HEK293T (cell line): Measurements from ENCODE around the gene AKAP8L.

Experiments
- CTCF ChIA-PET: fragments of 350-600 bp; formaldehyde crosslinking; extraction: SDS; loops from one replicate; lab custom pipeline; 2021; ENCODE audit warnings: antibody characterized with exemption, inconsistent platforms; lab: Yijun Ruan, JAX
- POLR2A ChIA-PET: fragments of 350-600 bp; formaldehyde crosslinking; extraction: SDS; loops from one replicate; lab custom pipeline; 2020; ENCODE audit warnings: antibody characterized with exemption, inconsistent platforms; lab: Yijun Ruan, JAX
- DNase-seq: peaks from one replicate; pipeline ENCODE4 v3.0.0; 2012; ENCODE audit warnings: mixed read lengths; ENCODE audit errors: extremely low spot score
- ARNT ChIP-seq: fragments of 450-650 bp; IDR thresholded peaks from 2 replicates; pipeline ENCODE4 v1.6.1; 2017; ENCODE audit warnings: mild to moderate bottlenecking
- BHLHE40 ChIP-seq: fragments of 450-650 bp; IDR thresholded peaks from 2 replicates; pipeline ENCODE4 v1.6.1; 2016; ENCODE audit warnings: mild to moderate bottlenecking, moderate library complexity, borderline replicate concordance
- CTBP1 ChIP-seq: fragments of 450-650 bp; IDR thresholded peaks from 2 replicates; pipeline ENCODE4 v1.6.1; 2016; ENCODE audit warnings: borderline replicate concordance
- ELF4 ChIP-seq: fragments of 450-650 bp; IDR thresholded peaks from 2 replicates; pipeline ENCODE4 v1.6.1; 2017; ENCODE audit warnings: antibody characterized with exemption
- FOXA1 ChIP-seq: fragments of 450-650 bp; IDR thresholded peaks from 2 replicates; pipeline ENCODE4 v1.6.1; 2016; ENCODE audit warnings: mild to moderate bottlenecking
- FOXK2 ChIP-seq: fragments of 450-650 bp; IDR thresholded peaks from 2 replicates; pipeline ENCODE4 v1.6.1; 2016; ENCODE audit warnings: mild to moderate bottlenecking
- FOXM1 ChIP-seq: fragments of 450-650 bp; IDR thresholded peaks from 2 replicates; pipeline ENCODE4 v1.6.1; 2017; ENCODE audit warnings: mild to moderate bottlenecking, borderline replicate concordance
- HDGF ChIP-seq: fragments of 450-650 bp; IDR thresholded peaks from 2 replicates; pipeline ENCODE4 v1.6.1; 2017; ENCODE audit warnings: antibody characterized with exemption, borderline replicate concordance
- L3MBTL2 ChIP-seq: fragments of 450-650 bp; conservative IDR thresholded peaks from 2 replicates; pipeline ENCODE4 v1.6.1; 2016; ENCODE audit warnings: mild to moderate bottlenecking
- LEF1 ChIP-seq: fragments of 450-650 bp; IDR thresholded peaks from 2 replicates; pipeline ENCODE4 v1.6.1; 2017; ENCODE audit warnings: mild to moderate bottlenecking, borderline replicate concordance
- NFRKB ChIP-seq: fragments of 450-650 bp; IDR thresholded peaks from 2 replicates; pipeline ENCODE4 v1.6.1; 2016; ENCODE audit warnings: mild to moderate bottlenecking, moderate library complexity
- SP1 ChIP-seq: fragments of 450-650 bp; IDR thresholded peaks from 2 replicates; pipeline ENCODE4 v1.6.1; 2017
- SUZ12 ChIP-seq: fragments of 450-650 bp; IDR thresholded peaks from 2 replicates; pipeline ENCODE4 v1.6.1; 2016; ENCODE audit warnings: mild to moderate bottlenecking
- TARDBP ChIP-seq: fragments of 450-650 bp; IDR thresholded peaks from 2 replicates; pipeline ENCODE4 v1.6.1; 2016
- ZNF384 ChIP-seq: fragments of 450-650 bp; IDR thresholded peaks from 2 replicates; pipeline ENCODE4 v1.6.1; 2016
- TF ChIP-seq, protein P1 (sequence below): fragments of 450-650 bp; IDR thresholded peaks from 2 replicates; pipeline ENCODE4 v1.6.1; 2016

The AKAP8L gene

DNA sequence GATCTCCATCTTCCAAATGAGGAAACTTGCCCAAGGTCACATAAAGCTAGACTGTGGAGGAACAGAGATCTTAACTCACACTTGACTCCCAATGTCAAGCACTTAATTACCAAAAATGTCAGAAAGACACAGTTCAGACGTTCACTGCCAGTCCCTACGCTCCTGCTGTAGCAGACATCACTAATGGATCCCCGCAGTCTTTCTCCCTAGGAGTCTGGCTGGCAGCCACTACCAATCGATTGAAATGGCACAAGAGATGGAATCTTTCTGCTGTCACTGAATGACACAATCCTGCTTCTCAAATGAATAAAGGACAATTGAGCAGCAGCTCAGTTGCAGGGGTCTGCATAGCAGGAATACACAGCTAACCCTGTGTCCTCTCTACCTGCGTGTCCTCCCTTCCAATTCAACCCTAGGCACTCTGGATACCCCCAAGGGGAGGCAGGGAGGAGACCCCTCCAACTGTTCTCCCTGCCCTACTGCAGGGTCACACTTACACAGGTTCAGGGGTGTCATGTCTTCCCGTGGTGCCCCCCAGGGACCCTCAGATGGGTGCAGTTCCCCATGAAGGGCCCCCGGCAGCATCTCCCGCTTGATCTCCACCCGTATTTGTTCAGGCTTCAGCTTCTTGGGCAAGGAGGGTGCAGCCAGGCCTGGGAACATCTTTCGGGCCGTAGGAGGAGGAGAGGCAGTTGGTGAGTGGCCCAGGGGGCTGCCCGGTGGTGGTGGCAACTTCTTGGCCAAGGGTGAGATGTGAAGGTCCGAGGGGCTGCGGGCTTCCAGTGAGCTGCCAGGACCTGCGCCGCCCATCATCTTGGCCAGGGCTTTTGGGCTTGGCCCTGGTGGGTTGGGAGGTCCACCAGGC lies 7.9 kb upstream of the AKAP8L start:
- POLR2A ChIA-PET: no interaction called here
- no peak for DNase-seq
- CTCF ChIA-PET: no interaction called here
- TF ChIP-seq LEF1 (no peak), NFRKB (no peak), CTBP1 (no peak), FOXA1 (no peak), TARDBP (no peak), BHLHE40 (no peak), SUZ12 (no peak), SP1 (no peak), FOXM1 (no peak), ELF4 (no peak), ZNF384 (no peak), ARNT (no peak), HDGF (no peak), L3MBTL2 (no peak)
- TF ChIP-seq, protein P1, sequence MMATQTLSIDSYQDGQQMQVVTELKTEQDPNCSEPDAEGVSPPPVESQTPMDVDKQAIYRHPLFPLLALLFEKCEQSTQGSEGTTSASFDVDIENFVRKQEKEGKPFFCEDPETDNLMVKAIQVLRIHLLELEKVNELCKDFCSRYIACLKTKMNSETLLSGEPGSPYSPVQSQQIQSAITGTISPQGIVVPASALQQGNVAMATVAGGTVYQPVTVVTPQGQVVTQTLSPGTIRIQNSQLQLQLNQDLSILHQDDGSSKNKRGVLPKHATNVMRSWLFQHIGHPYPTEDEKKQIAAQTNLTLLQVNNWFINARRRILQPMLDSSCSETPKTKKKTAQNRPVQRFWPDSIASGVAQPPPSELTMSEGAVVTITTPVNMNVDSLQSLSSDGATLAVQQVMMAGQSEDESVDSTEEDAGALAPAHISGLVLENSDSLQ: no peak

DNA sequence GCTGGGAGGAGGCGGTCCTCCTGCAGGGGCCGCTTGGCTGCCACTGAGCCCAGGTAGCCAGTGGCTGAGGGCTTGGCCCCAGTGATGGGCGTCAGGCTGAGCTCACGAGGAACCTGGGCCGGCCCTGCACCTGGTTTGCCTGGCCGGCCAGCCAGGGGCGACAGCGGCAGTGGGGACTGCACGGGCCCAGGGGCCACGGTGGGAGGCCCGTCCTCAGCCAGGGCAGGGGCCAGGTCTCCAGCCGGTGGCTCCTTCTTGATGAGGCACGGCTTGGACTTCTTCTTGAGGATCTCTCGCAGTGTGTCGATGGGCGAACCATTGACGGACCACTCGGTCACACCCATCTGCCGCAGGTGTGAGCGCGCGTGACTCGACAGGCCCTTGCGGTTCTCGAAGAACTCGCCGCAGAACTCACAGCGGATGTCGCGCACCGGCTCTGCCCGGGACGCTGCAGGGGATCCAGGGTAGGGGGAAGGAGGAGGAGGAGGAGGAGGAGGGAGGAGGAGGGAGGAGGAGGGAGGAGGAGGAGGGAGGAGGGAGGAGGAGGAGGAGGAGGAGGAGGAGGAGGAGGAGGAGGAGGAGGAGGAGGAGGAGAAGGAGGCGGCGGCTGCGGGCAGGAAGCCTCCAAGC lies 6.6 kb upstream of the AKAP8L start:
- no peak for TF ChIP-seq LEF1
- TF ChIP-seq, protein P1: no peak
- DNase-seq: no peak
- CTCF ChIA-PET: no interaction called here
- POLR2A ChIA-PET: no interaction called here

DNA sequence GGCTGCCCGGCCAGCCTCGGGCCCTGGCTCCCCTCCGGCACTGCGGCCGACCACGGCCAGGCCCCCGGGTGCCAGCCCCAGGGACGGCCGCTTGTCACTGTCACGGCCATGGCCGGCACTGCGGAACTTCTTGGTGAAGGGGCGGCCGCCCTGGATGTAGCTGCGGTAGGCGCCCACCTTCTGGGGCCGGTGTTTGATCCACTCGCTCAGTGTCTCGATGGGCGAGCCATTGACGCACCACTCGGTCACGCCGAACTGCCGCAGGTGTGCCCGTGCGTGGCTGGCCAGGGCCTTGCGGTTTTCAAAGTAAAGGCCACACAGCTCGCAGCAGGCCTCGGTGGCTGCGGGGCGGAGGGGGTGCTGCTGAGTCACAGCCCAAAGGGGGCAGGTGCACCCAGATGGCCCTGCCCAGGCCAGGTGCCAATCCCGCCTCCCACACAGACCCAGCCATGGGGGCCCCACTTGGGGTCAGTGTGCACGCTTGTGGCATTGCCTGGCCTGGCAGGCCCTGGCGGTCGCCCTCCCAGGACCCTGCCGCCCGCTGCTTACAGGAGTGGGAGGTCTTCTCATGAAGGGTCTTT lies 6.0 kb upstream of the AKAP8L start:
- CTCF ChIA-PET: no interaction called here
- TF ChIP-seq L3MBTL2 (no peak), TARDBP (no peak), ZNF384 (no peak), ELF4 (no peak), ARNT (no peak), LEF1 (no peak), SP1 (no peak)
- POLR2A ChIA-PET: no interaction called here
- no peak for DNase-seq

DNA sequence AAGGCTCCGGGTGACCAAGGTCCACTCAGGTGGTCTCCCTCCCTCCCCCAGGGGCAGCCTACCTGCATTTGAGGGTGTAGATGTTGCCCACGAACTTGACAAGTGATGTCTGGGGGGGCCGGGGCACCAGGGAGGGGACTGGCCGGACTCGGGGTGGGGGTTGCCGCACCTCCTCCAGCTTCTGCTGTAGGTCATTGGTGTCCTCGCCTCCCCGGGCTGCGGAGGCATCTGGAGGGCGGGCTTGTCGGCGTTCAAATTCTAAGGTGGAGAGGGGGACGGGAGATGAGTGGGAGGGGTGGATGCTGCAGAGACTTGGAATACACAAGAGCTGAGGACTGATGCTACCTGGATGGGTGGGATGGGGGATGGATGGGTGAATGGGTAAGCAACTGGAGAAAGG lies 5.3 kb upstream of the AKAP8L start:
- CTCF ChIA-PET: no interaction called here

DNA sequence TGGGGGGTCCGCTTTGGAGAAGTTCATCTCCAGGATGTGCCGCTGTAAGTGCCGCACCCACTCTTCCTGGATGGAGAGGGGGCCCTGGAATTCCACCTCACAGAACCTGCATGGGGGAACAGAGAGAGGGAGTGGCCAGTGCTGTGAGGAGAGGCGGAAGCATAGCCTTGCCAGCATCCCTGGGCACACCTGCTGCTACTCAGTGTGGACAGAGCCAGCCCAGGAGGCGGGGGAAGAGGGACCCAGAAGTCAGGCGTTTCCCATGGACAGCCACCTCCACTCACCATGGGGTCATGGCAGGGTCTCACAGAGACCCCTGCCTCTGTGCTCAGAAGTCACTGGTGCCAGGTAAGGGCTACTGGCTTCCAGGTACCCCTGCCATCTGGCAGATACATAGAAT lies 4.3 kb upstream of the AKAP8L start:
- POLR2A ChIA-PET: no interaction called here
- CTCF ChIA-PET: no interaction called here

More for the DNA sequence above, 5.3 kb upstream of the AKAP8L start:
- TF ChIP-seq FOXM1 (no peak), FOXA1 (no peak), ARNT (no peak)
- POLR2A ChIA-PET: no interaction called here
- no peak for DNase-seq

More for the DNA sequence above, 4.3 kb upstream of the AKAP8L start:
- no peak for DNase-seq
- TF ChIP-seq ELF4 (no peak), SP1 (no peak), LEF1 (no peak), HDGF (no peak), CTBP1 (no peak), L3MBTL2 (no peak), ZNF384 (no peak), FOXK2 (no peak), NFRKB (no peak), BHLHE40 (no peak), SUZ12 (no peak), FOXA1 (no peak), TARDBP (no peak), ARNT (no peak), FOXM1 (no peak)
- TF ChIP-seq, protein P1: no peak
